Measurements from ENCODE around the gene RGS6. TPM values are rescaled to one million over a fixed set of nuclear protein-coding genes. Genes with fewer than 3 reads are reported as not detected.
A peak's percentile ranks its signal among the peaks of the same experiment; 100 is the strongest.

The RGS6 gene
- total and polyA plus RNA-seq, 9 donors = 3.7 to 9.3 (median 6.2) TPM

DNA sequence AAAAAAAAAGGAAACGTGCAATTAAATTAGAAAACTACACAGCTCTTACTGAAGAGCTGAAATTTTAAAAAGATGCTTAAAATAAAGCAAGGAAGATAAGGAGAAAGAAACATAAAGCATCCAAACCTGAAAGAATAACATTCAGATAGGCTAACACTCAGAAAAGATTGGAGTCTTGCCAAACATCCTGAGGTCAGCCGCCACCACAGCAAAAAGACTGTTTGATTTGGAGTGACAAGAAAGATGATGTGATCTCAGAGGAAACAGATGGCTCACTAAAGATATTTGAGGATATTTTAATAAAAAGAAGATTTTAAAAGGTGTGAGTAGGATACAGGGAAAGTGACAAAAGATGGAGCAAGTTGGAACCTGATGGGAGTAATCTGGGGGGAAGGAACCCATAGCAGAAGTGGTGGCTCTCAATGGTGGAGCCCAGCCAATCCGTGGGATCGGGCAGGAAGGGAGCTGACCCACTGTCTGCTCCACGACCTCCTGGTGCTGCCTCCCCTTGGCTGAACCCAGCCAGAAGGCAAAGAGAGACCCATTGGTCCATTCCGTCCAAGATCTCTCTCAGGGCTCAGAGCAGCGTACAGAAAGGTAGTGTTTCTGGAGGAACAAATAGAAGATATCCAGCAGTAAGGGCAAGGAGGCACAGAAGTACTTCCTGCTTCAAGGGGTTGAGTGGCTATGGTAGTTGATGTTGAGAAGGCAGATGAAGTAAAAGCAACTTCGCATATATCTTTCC lies 469.6 kb downstream of the RGS6 start:
- 55% methylated on average over 5 of the region's 8 CpGs for WGBS (ENCODE audit: insufficient coverage)
- no peak overlapping the region for H3K27ac ChIP-seq (ENCODE audit: low read length)
- no peaks in the 10 kb centered on the region for H3K9me3 ChIP-seq (replicated peaks; ENCODE audit: control insufficient read depth, low read depth, low read length)
- H3K36me3 ChIP-seq (ENCODE audit: control insufficient read depth, insufficient read depth, low read length) = no peaks in the 10 kb centered on the region
- H3K27me3 ChIP-seq (ENCODE audit: control insufficient read depth, insufficient read depth, low read length) = no peaks in the 10 kb centered on the region
- no peak overlapping the region for H3K4me3 ChIP-seq (ENCODE audit: low read length)
- H3K4me1 ChIP-seq (ENCODE audit: control insufficient read depth, insufficient read depth, low read length) = peaks cover 3% of the 10 kb centered on the region
- DNase-seq = peak; percentile 15

- Histone ChIP-seq H3K27me3 (ENCODE audit: control insufficient read depth, insufficient read depth, low read length) (no peaks in the 10 kb centered on the region), H3K36me3 (ENCODE audit: control insufficient read depth, insufficient read depth, low read length) (no peaks in the 10 kb centered on the region), H3K4me3 (ENCODE audit: low read length) (no peak overlapping the region), H3K9me3 (replicated peaks; ENCODE audit: control insufficient read depth, low read depth, low read length) (no peaks in the 10 kb centered on the region), H3K27ac (ENCODE audit: low read length) (no peak overlapping the region), H3K4me1 (ENCODE audit: control insufficient read depth, insufficient read depth, low read length) (peaks cover 3% of the 10 kb centered on the region)
- no peak for DNase-seq
- WGBS (ENCODE audit: insufficient coverage) = no CpG with 5 or more reads among the region's 3 CpGs
Measured at GRCh38 chr14:72402377-72402772, 470.1 kb downstream of the RGS6 start.

- Histone ChIP-seq H3K4me1 (ENCODE audit: control insufficient read depth, insufficient read depth, low read length) (peaks cover 3% of the 10 kb centered on the region), H3K36me3 (ENCODE audit: control insufficient read depth, insufficient read depth, low read length) (no peaks in the 10 kb centered on the region), H3K27me3 (ENCODE audit: control insufficient read depth, insufficient read depth, low read length) (no peaks in the 10 kb centered on the region), H3K4me3 (ENCODE audit: low read length) (no peak overlapping the region), H3K9me3 (replicated peaks; ENCODE audit: control insufficient read depth, low read depth, low read length) (peaks cover 3% of the 10 kb centered on the region), H3K27ac (ENCODE audit: low read length) (no peak overlapping the region)
- WGBS (ENCODE audit: insufficient coverage) = 83% methylated on average over 3 of the region's 4 CpGs
- DNase-seq = no peak
Measured at GRCh38 chr14:72404106-72404774, 472.0 kb downstream of the RGS6 start.

- 57% methylated on average over 1 of the region's 3 CpGs for WGBS (ENCODE audit: insufficient coverage)
- H3K36me3 ChIP-seq (ENCODE audit: control insufficient read depth, insufficient read depth, low read length) = no peaks in the 10 kb centered on the region
Measured at GRCh38 chr14:72404998-72405397, 472.8 kb downstream of the RGS6 start.

GRCh38 chr14:72408020-72408419 lies 475.8 kb downstream of the RGS6 start:
- WGBS (ENCODE audit: insufficient coverage) = no CpG with 5 or more reads among the region's 3 CpGs
- DNase-seq = no peak
- Histone ChIP-seq H3K9me3 (replicated peaks; ENCODE audit: control insufficient read depth, low read depth, low read length) (peaks cover 3% of the 10 kb centered on the region), H3K4me3 (ENCODE audit: low read length) (no peak overlapping the region), H3K36me3 (ENCODE audit: control insufficient read depth, insufficient read depth, low read length) (no peaks in the 10 kb centered on the region), H3K4me1 (ENCODE audit: control insufficient read depth, insufficient read depth, low read length) (no peaks in the 10 kb centered on the region), H3K27ac (ENCODE audit: low read length) (no peak overlapping the region), H3K27me3 (ENCODE audit: control insufficient read depth, insufficient read depth, low read length) (no peaks in the 10 kb centered on the region)

More at GRCh38 chr14:72404998-72405397, 472.8 kb downstream of the RGS6 start:
- peaks cover 3% of the 10 kb centered on the region for H3K4me1 ChIP-seq (ENCODE audit: control insufficient read depth, insufficient read depth, low read length)
- peaks cover 3% of the 10 kb centered on the region for H3K9me3 ChIP-seq (replicated peaks; ENCODE audit: control insufficient read depth, low read depth, low read length)
- DNase-seq = no peak
- H3K27ac ChIP-seq (ENCODE audit: low read length) = no peak overlapping the region
- H3K27me3 ChIP-seq (ENCODE audit: control insufficient read depth, insufficient read depth, low read length) = no peaks in the 10 kb centered on the region
- no peak overlapping the region for H3K4me3 ChIP-seq (ENCODE audit: low read length)

- H3K27me3 ChIP-seq (ENCODE audit: control insufficient read depth, insufficient read depth, low read length) = no peaks in the 10 kb centered on the region
- peaks cover 3% of the 10 kb centered on the region for H3K9me3 ChIP-seq (replicated peaks; ENCODE audit: control insufficient read depth, low read depth, low read length)
- no peaks in the 10 kb centered on the region for H3K36me3 ChIP-seq (ENCODE audit: control insufficient read depth, insufficient read depth, low read length)
- H3K27ac ChIP-seq (ENCODE audit: low read length) = no peak overlapping the region
- DNase-seq = no peak
- no peak overlapping the region for H3K4me3 ChIP-seq (ENCODE audit: low read length)
- WGBS (ENCODE audit: insufficient coverage) = no CpG with 5 or more reads among the region's 3 CpGs
- no peaks in the 10 kb centered on the region for H3K4me1 ChIP-seq (ENCODE audit: control insufficient read depth, insufficient read depth, low read length)
Measured at GRCh38 chr14:72409047-72409446, 476.8 kb downstream of the RGS6 start.

DNA sequence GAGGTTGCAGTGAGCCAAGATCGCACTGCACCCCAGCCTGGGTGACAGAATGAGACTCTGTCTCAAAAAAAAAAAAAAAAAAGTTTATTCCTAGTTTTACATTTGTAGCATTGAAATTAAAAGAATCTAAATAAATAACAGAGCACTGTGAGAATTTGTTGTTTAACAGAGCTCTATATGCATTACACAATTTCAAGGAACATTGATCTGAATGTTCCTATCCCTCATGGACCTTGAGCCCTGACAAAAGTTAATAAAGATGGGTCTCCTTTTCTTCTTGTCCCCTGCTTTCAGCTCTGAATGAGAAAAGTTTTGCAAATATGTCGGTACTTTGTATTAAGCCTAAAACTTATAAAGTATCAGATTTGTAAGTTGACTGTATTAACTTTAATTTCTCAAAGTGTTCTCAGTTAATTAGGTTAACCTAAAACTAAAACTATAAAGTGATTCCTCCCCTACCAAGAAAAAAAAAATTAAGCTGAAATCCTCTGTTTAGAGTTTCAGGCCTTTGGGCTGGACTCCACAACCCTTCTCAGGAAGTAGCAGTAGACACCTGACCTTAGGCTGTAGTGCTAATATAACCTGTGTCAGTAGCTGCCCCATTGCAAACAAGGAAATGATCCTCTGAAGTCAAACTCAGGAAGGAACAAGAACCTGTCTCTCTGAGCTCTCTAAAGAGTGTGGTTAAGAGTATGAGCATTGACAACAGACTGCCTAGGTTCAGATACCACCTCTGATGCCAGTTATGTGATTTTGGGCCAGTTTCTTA lies 484.0 kb downstream of the RGS6 start:
- Histone ChIP-seq H3K4me1 (ENCODE audit: control insufficient read depth, insufficient read depth, low read length) (no peaks in the 10 kb centered on the region), H3K4me3 (ENCODE audit: low read length) (no peak overlapping the region), H3K27me3 (ENCODE audit: control insufficient read depth, insufficient read depth, low read length) (no peaks in the 10 kb centered on the region), H3K27ac (ENCODE audit: low read length) (no peak overlapping the region), H3K9me3 (replicated peaks; ENCODE audit: control insufficient read depth, low read depth, low read length) (peaks cover 3% of the 10 kb centered on the region), H3K36me3 (ENCODE audit: control insufficient read depth, insufficient read depth, low read length) (no peaks in the 10 kb centered on the region)
- no peak for DNase-seq
- WGBS (ENCODE audit: insufficient coverage) = no CpG with 5 or more reads among the region's 2 CpGs

DNA sequence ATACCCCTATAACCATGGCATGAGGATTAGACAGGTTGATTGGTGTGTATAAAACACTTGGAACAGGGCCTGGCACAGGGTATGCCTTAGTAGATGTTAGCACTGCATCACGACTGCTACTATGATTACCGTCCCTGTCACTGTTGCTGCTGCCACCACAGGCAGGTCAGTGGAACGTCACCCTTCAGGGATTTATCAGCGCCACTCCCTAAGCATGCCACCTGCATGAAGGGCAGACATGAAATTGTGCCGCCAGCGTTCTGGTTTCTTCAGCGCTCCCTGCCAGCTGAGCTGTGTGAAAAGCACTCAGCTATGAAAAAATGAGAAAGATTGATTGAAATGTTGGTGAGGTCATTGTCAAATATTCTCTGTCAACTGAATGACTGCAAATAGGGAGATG lies 484.7 kb downstream of the RGS6 start:
- no peak overlapping the region for H3K27ac ChIP-seq (ENCODE audit: low read length)
- no peaks in the 10 kb centered on the region for H3K27me3 ChIP-seq (ENCODE audit: control insufficient read depth, insufficient read depth, low read length)
- H3K4me3 ChIP-seq (ENCODE audit: low read length) = no peak overlapping the region
- H3K9me3 ChIP-seq (replicated peaks; ENCODE audit: control insufficient read depth, low read depth, low read length) = peaks cover 3% of the 10 kb centered on the region
- no peaks in the 10 kb centered on the region for H3K36me3 ChIP-seq (ENCODE audit: control insufficient read depth, insufficient read depth, low read length)
- WGBS (ENCODE audit: insufficient coverage) = 81% methylated on average over 7 of the region's 7 CpGs
- no peaks in the 10 kb centered on the region for H3K4me1 ChIP-seq (ENCODE audit: control insufficient read depth, insufficient read depth, low read length)
- DNase-seq = no peak

GRCh38 chr14:72418806-72419205 lies 486.6 kb downstream of the RGS6 start:
- WGBS (ENCODE audit: insufficient coverage) = 43% methylated on average over 2 of the region's 3 CpGs
- peak; percentile 12 for DNase-seq
- no peak overlapping the region for H3K27ac ChIP-seq (ENCODE audit: low read length)
- H3K4me3 ChIP-seq (ENCODE audit: low read length) = no peak overlapping the region
- peaks cover 3% of the 10 kb centered on the region for H3K9me3 ChIP-seq (replicated peaks; ENCODE audit: control insufficient read depth, low read depth, low read length)
- H3K27me3 ChIP-seq (ENCODE audit: control insufficient read depth, insufficient read depth, low read length) = no peaks in the 10 kb centered on the region
- no peaks in the 10 kb centered on the region for H3K36me3 ChIP-seq (ENCODE audit: control insufficient read depth, insufficient read depth, low read length)
- H3K4me1 ChIP-seq (ENCODE audit: control insufficient read depth, insufficient read depth, low read length) = no peaks in the 10 kb centered on the region

DNA sequence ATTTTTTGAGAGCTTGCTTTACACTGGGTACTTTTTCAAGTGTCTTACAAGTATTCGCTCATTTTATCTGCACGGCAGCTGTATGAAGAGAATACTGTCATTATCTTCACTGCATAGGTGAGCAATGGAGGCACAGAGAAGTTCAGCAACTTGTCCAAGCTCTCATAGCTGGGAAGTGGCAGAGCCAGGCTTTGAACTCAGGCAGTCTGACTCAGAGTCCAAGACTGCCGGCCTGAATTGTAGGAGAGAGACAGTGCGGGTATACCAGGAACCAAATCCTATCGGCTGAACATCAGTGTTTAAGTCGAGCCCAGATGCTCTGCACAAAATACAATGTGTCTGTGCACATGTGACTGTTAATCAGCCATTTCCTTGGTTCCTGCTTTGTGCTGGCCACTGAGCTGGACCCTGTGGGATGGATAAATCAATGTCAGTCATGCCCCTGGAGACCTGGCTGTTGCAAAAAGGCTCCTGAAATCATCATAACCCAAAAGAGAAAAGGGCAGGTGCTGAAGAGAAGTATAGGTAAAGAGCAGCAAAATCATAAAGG lies 487.1 kb downstream of the RGS6 start:
- Histone ChIP-seq H3K4me1 (ENCODE audit: control insufficient read depth, insufficient read depth, low read length) (no peaks in the 10 kb centered on the region), H3K9me3 (replicated peaks; ENCODE audit: control insufficient read depth, low read depth, low read length) (peaks cover 3% of the 10 kb centered on the region), H3K36me3 (ENCODE audit: control insufficient read depth, insufficient read depth, low read length) (no peaks in the 10 kb centered on the region), H3K27me3 (ENCODE audit: control insufficient read depth, insufficient read depth, low read length) (no peaks in the 10 kb centered on the region), H3K4me3 (ENCODE audit: low read length) (no peak overlapping the region), H3K27ac (ENCODE audit: low read length) (no peak overlapping the region)
- 67% methylated on average over 6 of the region's 6 CpGs for WGBS (ENCODE audit: insufficient coverage)
- DNase-seq = no peak
